Putamen (tissue), 1 donor: Measurements from ENCODE around the gene MEX3A.
A peak's percentile ranks its signal among the peaks of the same experiment; 100 is the strongest.
"Not testable (repeated sequence)": the region's sequence is repeated elsewhere in the genome, so short reads cannot be mapped to it uniquely, and the experiment has no call there.

Experiments used
- DNase-seq: peaks from one replicate; pipeline ENCODE4 v3.0.0-alpha.2; 2016; ENCODE audit warnings: low spot score

Gene MEX3A

GRCh38 chr1:156082309-156083091, at the start of gene MEX3A:
TSS of gene MEX3A (minus strand) at chr1:156082465. CDS start at chr1:156081998, 467 bp downstream.
- DNase-seq = peak; percentile 77

GRCh38 chr1:156130578-156130942, 48.3 kb upstream of the MEX3A start:
- no peak for DNase-seq

- DNase-seq = no peak
Observed at GRCh38 chr1:156129687-156130577, 47.7 kb upstream of the MEX3A start.

- DNase-seq = no peak
Observed at GRCh38 chr1:156128654-156129597, 46.7 kb upstream of the MEX3A start.

GRCh38 chr1:156128308-156128653, 46.0 kb upstream of the MEX3A start:
- DNase-seq = no peak

GRCh38 chr1:156126630-156127534, 44.6 kb upstream of the MEX3A start:
- no peak for DNase-seq

- DNase-seq = no peak
Observed at GRCh38 chr1:156126043-156126629, 43.9 kb upstream of the MEX3A start.

- DNase-seq = not testable (repeated sequence)
Observed at GRCh38 chr1:156125544-156125943, 43.3 kb upstream of the MEX3A start.

GRCh38 chr1:156124557-156125483, 42.6 kb upstream of the MEX3A start:
- DNase-seq = no peak

- DNase-seq = peak; percentile 96
Observed at GRCh38 chr1:156123356-156124196, 41.3 kb upstream of the MEX3A start.

GRCh38 chr1:156122519-156123355, 40.5 kb upstream of the MEX3A start:
- peak; percentile 65 for DNase-seq

- no peak for DNase-seq
Observed at GRCh38 chr1:156122086-156122485, 39.8 kb upstream of the MEX3A start.

GRCh38 chr1:156121457-156121856, 39.2 kb upstream of the MEX3A start:
- no peak for DNase-seq

- DNase-seq = not testable (repeated sequence)
Observed at GRCh38 chr1:156121005-156121404, 38.7 kb upstream of the MEX3A start.

GRCh38 chr1:156120318-156120717, 38.1 kb upstream of the MEX3A start:
- DNase-seq = no peak

- no peak for DNase-seq
Observed at GRCh38 chr1:156119503-156120209, 37.4 kb upstream of the MEX3A start.
